Mucosa of descending colon (tissue), 3 donors: Measurements from ENCODE around the gene IFT88. TPM values are rescaled to one million over a fixed set of nuclear protein-coding genes. Genes with fewer than 3 reads are reported as not detected.

ENCODE experiments used
- ATAC-seq: fragments of 200-7000 bp; cut with Tn5 transposase; one replicate; pipeline ENCODE4 v1.9.1; 2020; ENCODE audit warnings: mild to moderate bottlenecking, moderate library complexity
- DNase-seq, 3 donors: peaks; one replicate each; pipeline ENCODE4 v3.0.0-alpha.2; 2020
- H3K36me3 ChIP-seq: fragments of 200-600 bp; one replicate; pipeline ENCODE4 v1.8.0; 2021; ENCODE audit warnings: low read depth, mild to moderate bottlenecking
- H3K4me1 ChIP-seq: fragments of 200-600 bp; one replicate; pipeline ENCODE4 v1.8.0; 2021; ENCODE audit warnings: low read depth, mild to moderate bottlenecking
- H3K4me3 ChIP-seq: fragments of 200-600 bp; one replicate; pipeline ENCODE4 v1.8.0; 2021; ENCODE audit warnings: mild to moderate bottlenecking
- H3K9me3 ChIP-seq: fragments of 200-600 bp; one replicate; pipeline ENCODE4 v1.8.0; 2021; ENCODE audit warnings: mild to moderate bottlenecking
- CTCF ChIP-seq: fragments of 200-600 bp; IDR thresholded peaks from one replicate; pipeline ENCODE4 v1.8.0; 2022; ENCODE audit warnings: antibody characterized with exemption, mild to moderate bottlenecking
- intact Hi-C, 2 donors: fragments of 100-400 bp; cut with DNase I in 1 of 2; cut with micrococcal nuclease in 1 of 2; formaldehyde crosslinking; loops; one replicate each; pipeline versions ENCODE4 v1.11.0 to v1.11.1; 2022; cut with DNase I, micrococcal nuclease
- long read RNA-seq, 2 donors: library from polyadenylated mRNA; unstranded; transcript quantifications; one replicate each; pipeline ENCODE4 v2.0.0, GENCODE V29; 2019 to 2021
- total RNA-seq, 3 donors: library from RNA; stranded (reverse); fragmentation: NEBNext Ultra II Directional in 2 of 3; extraction: Animal tissue kit (Norgen Biotek cat#: 25700) in 2 of 3; gene quantifications; one replicate each; pipeline versions ENCODE4 v1.2.1 to v1.2.4, GENCODE V29; 2021 to 2023
- donor health status: DM: no; HTN: no; CAD: no; lungs with moderate emphysema.
- donor health status: DM: no; HTN: no; CAD: no.
- donor health status: DM: no; HTN: yes; CAD: no.

IFT88 gene
- total RNA-seq, result 10 to 100 TPM; 17.2 to 23.4 (median 19.7) TPM
- long read RNA-seq, donor 1, transcript IFT88-202 (26 exons, 2,856 nt), result major isoform, 9 of 40 reads
- long read RNA-seq, donor 1, partial matches to known transcripts, result 4 of 40 reads
- long read RNA-seq, donor 1, other reads (novel, unspliced or antisense), result 27 of 40 reads
- long read RNA-seq, donor 2, partial matches to known transcripts, result 4 of 7 reads
- long read RNA-seq, donor 2, other reads (novel, unspliced or antisense), result 2 of 7 reads

DNA sequence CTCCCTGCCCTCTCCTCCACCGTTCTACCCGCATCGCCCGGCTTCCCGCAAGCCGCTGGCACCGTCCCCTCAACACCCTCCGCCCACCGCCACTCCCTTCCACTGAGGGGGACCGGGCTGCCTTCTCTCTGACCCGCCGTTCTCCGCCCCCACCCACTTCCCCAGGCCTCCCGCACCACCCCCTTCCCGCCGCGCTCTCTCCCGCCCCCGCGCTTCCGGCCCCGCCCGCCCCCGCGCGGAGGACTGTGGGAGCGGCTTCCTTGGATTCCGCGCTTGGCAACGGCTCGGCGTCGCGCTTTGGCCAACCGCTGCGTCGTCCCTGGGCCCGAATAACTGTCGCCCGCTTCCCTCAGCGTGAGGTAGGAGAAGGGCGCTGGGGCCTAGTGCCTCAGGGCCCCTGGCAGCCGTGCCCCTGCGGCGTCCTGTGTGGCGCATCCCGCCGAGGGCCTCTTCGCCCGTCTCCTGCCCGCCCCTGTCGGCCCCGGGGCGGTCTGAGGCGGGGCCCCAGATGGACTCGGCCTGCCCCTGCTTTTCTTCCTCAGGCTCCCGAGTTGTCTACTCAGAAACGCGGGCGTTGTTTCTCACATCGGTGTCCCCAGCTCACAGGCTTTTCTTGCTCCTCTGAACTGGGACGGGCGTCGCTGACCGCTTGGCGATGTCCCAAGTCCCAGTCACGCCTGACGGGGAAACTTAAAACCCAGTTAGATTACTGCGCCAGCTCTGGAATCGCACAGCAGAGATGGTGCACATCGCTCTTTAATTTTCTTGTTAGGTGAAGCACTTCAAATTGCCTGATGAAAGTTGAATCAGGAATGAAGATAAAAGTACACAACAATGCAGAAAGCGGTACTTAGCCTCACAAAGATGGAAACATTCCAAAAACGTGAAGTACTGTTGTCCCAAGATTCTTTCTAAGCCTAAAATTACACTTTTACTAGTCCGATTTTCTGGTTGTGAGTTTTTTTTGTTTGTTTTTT, at the start of gene IFT88:
Gene IFT88, plus strand, starts transcription at position 260 of the 977 bp plus-strand sequence. CDS start 7,229 bp downstream, outside the sequence.
- Histone ChIP-seq H3K9me3 (no peaks in the 10 kb centered on the region), H3K4me1 (peaks cover 5% of the 10 kb centered on the region), H3K36me3 (no peaks in the 10 kb centered on the region), H3K4me3 (peak within 1 kb of the TSS; percentile 58)
- DNase-seq (peak; percentile 92 to 96 (median 93)), ATAC-seq (peak; percentile 97)
- no peak for TF ChIP-seq CTCF
- intact Hi-C loops, result no loop called here

- no peak for DNase-seq
Observed at GRCh38 chr13:20518660-20519100, 48.3 kb upstream of the IFT88 start.

DNA sequence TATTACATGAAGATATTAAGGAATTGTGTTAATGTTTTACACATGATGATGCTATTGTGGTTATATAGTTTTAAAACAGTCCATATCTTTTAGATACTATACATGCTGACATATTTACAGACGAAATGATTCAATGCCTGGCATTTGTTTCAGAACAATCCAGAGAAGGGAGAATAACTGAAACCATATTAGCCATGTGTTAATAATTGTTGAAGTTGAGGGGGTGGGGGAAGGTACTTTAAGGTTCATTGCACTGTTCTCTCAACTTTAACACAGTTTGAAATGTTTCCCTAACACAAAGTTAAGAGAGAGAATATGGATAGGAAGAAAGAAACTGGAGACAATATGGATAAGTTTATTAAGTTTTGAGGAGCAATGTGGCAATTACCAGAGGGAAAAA, 47.1 kb upstream of the IFT88 start:
- ATAC-seq, result no peak
- no peak for DNase-seq
- peaks cover 12% of the 10 kb centered on the region for H3K4me1 ChIP-seq
- no peak for TF ChIP-seq CTCF
- intact Hi-C loops, result no loop called here
- H3K9me3 ChIP-seq, result no peaks in the 10 kb centered on the region
- no peak overlapping the region for H3K4me3 ChIP-seq
- no peaks in the 10 kb centered on the region for H3K36me3 ChIP-seq

More at GRCh38 chr13:20518660-20519100, 48.3 kb upstream of the IFT88 start:
- Histone ChIP-seq H3K4me1 (peaks cover 1% of the 10 kb centered on the region), H3K9me3 (no peaks in the 10 kb centered on the region), H3K4me3 (no peak overlapping the region), H3K36me3 (no peaks in the 10 kb centered on the region)
- TF ChIP-seq CTCF, result no peak
- intact Hi-C loops, result no loop called here
- no peak for ATAC-seq

DNA sequence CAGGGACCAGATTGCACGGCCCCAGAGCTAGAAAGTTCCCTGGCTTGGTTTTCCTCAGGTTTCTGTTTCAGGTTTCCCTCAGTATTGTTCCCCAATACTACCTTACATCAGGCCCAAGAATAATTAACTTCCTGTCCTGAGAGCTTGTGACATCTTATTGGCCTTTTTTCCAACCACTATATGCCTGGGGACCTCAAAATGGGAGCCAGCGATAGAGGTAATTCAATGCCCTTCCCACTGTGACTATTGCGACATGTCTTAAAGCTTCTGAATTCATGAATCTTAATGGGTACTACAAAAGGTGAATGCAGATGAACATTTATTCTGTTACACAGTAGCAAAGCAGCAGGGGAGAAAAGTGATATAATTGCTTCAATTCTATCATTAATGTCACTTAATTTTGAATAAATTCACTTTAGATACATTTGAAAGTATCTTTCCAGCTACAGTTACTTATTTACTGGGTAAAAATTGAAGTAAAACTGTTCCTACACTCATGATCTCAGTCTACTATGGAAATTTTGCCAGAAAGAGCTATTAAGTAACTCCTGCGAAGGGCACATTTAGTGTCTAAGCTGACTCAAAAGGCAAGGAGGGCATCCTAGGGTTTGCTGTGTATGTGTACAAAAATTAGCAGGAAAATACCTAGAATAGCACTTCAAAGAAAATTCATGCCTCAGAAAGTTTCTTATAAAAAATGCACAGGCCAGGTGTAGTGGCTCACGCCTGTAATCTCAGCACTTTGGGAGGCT, 45.4 kb upstream of the IFT88 start:
- H3K9me3 ChIP-seq, result no peaks in the 10 kb centered on the region
- intact Hi-C loops, result no loop called here
- no peaks in the 10 kb centered on the region for H3K36me3 ChIP-seq
- ATAC-seq, result no peak
- no peak for DNase-seq
- H3K4me3 ChIP-seq, result no peak overlapping the region
- H3K4me1 ChIP-seq, result peaks cover 14% of the 10 kb centered on the region
- no peak for TF ChIP-seq CTCF

DNA sequence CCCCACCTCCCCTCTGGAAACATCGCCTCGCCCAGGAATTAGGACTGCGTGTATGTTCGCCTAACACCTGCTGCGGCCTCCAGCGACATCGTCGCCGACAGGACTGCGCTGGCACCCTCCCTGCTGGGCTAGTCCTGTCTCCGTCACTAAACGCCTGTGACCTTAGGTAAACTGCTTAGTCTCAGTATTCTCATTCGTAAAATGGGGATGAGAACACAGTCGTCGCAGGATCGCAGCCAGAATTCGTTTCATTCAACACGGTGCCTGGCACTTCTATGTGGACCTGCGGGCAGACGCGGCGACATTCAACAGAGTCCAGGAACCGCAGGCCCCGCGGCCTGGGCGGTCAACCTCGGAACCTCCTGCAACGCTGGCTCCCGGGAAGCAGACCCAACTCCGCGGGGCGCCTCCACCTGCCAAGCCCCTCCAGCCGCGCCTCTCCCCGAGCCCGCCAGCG, 41.8 kb upstream of the IFT88 start:
- no peak for TF ChIP-seq CTCF
- DNase-seq (peak; percentile 57 to 76 (median 69)), ATAC-seq (peak; percentile 56)
- intact Hi-C loops, result no loop called here
- Histone ChIP-seq H3K4me1 (peaks cover 14% of the 10 kb centered on the region), H3K36me3 (no peaks in the 10 kb centered on the region), H3K9me3 (no peaks in the 10 kb centered on the region), H3K4me3 (peak overlapping the region; percentile 95)
